Measurements from ENCODE around the gene KRTCAP2.
"Not testable (repeated sequence)": the region's sequence is repeated elsewhere in the genome, so short reads cannot be mapped to it uniquely, and the experiment has no call there.

KRTCAP2 gene

DNA sequence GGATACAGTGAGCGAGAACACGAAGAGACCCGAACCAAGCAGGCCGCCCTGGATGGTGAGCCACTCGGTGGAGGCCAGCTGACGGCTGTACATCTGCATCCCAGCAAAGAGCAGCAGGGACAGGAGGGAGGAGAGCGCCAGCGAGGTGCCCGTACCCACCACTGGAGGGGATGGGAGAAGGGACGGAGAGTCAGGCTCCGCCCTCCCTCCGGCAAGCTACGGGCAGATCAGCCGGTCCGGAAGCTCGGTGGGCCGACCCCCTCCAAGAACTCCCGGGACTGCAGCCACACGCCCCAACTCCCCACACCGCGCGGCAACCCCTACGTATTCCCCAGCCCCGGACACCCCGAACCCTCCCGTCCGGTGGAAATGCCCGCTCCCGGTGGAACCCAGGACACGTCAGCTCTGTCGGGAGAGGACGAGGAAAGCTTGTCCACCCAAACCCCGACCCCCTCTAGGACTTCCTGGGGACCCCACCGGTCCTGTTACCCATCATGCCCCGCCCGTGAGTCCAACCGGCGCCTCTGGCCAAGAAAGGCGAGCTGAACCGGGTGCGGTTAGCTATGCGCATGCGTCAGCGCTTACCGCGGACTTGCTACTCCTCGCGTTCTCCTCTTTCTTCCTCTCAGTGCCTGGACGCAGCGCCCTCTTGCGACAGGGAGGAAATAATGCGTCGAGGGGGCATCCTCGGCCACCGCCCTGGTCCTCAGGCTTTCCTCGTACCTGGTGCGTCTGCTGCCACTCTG is at the start of gene KRTCAP2:
Gene KRTCAP2 (minus strand): TSS at position 573 of the 746 bp plus-strand sequence. CDS start 80 bp downstream, at position 493.
- peak; percentile 97 for DNase-seq (ENCODE audit: low spot score)

DNA sequence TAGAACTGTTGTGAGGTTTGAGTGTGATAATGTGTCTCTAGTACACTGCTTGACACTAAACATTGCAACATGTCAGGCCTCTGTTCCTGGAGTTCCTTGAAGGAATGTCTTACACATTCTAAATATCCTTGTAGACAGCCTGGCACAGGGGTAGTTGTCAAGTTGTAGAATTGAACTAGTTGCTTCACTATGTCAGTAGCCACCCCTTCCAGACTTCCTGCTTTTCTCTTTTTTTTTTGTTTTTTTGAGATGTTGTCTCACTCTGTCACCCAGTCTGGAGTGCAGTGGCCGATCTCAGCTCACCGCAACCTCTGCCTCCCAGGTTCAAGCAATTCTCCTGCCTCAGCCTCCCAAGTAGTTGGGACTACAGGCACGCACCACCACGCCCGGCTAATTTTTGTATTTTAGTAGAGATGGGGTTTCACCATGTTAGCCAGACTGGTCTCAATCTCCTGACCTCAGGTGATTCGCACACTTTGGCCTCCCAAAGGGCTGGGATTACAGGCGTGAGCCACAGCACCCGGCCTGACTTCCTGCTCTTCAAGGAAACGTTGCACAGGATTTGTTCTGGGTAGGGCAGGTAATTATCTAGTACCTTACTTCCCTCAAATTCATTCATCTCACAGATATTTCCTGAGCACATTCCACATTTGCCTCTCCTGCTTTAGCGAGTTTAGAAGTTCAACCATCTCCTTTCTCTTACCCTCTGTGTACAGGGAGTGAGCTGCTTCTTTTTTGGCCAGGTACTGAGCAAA is 47.3 kb upstream of the KRTCAP2 start:
- peak; percentile 56 for DNase-seq (ENCODE audit: low spot score)

DNA sequence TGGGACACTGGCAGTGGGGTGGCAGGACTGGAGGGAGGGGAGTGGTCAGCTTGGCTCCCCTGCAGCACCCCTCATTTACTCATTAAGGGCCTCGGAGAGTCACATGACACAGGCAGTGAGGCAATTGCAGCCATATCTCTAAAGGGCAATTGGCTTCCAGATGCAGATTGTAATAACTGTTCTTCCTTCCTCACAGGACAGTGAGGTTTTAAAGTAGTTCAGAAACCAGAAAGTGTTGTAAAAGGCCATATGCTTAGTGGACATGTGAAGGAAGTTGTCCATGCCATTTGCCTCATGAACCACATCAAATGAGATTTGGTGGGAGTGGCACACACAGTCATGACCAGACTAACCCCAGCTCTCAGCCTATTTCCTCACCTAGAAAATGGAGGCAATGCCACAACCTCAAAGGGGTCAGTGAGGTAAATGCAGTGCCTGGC is 46.5 kb upstream of the KRTCAP2 start:
- no peak for DNase-seq (ENCODE audit: low spot score)

DNA sequence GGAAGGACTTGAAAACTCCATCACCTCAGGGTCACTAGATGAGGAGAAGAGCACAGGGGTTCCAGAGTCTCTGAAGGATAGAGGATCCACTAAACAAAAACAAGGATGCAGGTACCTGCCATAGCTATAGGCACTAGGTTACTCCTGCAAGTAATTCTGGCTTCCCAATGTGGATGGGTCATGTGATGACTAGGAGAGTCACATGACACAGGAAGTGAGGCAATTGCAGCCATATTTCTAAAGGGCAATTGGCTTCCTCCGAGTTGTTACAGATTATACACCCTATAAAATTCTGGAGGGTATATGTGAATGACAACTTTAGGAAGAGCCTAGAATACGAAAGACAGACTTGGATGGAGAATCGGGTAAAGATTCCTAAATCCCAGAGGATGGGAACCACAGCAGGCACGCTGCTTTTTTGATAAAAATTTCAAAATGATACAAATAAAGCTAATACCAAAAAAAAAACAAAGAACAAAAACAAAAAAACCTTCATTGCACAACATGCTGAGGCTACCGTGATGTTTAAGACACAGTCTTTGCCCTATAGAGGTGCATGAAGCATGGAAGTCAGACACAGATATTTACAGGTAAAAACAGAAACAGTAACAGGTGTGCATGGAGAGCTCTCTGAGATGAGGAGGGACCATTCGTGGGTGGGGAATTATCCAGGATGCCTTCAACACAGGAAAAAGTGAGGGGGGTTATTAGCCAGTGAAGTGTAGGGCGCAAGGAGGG is 45.9 kb upstream of the KRTCAP2 start:
- peak; percentile 49 for DNase-seq (ENCODE audit: low spot score)

DNA sequence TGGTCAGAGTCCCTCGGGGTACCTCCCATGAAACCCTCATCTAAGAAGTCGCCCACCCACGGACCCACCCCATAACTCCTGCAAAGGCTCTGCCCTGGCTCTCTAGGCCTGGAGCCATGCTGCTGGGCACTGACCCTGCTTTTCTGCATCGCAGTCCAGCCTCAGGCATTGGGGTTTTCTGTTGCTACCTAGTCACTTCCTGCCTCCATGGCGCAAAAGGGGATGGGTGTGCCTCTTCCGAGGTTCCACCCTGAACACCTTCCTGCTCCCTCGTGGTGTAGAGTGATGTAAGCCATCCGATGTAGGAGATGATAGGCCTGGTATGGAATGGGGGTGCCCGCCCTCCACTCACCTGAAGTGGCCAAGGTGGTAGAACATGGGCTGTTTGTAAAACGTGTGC is 41.6 kb upstream of the KRTCAP2 start:
- DNase-seq (ENCODE audit: low spot score) = not testable (repeated sequence)

DNA sequence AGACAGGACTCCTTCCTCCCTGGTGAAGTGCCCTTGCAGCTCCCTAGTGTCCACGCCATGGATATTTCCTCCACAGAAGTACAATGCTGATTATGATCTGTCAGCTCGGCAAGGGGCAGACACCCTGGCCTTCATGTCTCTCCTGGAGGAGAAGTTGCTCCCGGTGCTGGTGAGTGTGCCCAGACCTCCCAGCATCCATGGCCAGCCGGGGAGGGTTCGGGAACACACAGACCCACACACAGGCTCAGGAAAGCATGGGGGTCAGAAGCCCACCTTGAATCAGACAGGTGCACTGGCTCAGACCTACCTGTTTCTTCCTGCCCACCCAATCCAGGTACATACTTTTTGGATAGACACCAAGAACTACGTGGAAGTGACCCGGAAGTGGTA is 38.9 kb upstream of the KRTCAP2 start:
- DNase-seq (ENCODE audit: low spot score) = not testable (repeated sequence)

DNA sequence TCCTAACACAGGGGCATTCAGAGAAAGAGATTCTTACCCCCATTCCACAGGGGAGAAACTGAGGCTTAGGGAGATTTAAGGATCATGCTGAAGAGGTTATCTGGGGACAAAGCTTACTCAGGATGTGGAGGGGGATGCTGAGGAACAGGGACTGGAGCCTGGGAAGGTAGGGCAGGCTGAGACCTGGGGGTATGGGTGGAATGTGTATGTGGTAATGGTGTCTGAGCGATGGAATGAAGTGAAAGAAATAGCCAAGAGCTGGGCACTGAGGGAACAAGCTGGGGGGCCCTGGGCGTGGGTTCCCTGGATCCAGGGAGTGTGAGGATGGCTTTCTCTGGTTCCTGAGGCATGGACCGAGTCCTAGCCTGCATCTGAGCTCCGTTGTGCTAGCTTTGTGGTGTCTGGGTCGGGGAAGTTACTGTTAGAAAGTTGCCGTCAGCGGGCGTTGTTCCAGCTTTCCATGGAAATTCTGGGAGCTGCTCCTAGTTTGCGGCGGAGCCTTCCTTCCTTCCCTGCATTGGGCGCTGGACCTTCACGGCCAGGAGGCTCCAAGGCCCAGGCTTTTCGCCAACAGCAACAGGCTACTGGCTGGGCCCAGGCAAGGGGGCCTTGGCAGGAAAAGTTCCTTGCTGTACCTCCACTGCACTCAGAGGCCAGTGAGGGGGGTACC is 38.4 kb upstream of the KRTCAP2 start:
- not testable (repeated sequence) for DNase-seq (ENCODE audit: low spot score)

DNA sequence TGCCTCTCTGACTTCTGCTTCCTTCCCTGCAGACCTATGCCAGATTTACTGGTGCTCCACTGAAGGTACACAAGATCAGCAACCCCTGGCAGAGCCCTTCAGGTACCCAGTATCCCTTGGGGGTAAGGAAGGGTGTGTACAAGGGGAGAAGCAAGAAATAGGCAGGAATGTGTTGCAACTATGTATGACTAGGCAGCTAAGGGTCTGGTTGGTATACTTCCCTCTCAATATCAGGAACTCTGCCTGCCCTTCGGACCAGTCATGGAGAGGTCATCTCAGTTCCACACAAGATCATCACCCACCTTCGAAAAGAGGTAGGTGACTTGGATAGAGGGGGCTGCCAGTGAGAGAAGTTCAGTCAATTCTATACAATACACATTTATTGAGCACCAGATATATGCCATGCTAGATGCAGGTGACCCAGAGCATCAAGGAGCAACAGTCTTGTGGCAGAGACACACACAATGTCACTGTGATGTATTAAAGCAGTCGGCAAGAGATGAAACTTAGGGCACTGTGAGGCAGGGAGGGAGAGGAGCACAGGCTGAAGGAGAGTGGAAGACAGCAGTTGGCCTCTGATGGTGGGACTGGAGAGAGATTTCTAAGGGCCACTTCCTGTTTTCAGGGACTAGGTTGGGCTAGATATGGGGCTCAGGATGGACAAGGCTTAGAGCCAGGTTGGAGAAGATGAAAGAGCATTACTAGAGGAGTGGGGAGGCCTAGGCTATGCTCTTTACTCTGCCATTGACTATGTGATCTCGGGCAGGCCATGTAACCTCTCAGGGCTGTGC is 37.4 kb upstream of the KRTCAP2 start:
- no peak for DNase-seq (ENCODE audit: low spot score)

DNA sequence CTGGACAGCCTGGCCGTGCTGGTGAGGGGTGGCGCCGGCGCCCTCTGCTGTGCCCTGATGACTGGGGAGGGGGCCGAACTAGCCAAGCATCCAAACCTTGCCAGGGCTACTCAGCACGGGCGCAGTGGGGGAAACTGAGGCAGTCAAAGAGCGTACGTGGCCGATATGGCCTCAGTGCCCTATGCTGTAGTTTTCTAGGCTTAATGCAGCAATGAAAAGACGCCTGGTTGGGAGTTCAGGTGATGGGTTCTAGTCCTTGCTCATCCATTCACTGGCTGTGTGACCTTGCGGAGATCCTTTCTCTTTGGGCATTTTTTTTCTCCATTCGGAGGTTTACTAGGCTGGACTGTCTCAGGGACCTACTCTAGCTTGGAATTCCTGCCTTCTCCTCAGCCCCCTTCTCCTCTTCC is 36.2 kb upstream of the KRTCAP2 start:
- no peak for DNase-seq (ENCODE audit: low spot score)

DNA sequence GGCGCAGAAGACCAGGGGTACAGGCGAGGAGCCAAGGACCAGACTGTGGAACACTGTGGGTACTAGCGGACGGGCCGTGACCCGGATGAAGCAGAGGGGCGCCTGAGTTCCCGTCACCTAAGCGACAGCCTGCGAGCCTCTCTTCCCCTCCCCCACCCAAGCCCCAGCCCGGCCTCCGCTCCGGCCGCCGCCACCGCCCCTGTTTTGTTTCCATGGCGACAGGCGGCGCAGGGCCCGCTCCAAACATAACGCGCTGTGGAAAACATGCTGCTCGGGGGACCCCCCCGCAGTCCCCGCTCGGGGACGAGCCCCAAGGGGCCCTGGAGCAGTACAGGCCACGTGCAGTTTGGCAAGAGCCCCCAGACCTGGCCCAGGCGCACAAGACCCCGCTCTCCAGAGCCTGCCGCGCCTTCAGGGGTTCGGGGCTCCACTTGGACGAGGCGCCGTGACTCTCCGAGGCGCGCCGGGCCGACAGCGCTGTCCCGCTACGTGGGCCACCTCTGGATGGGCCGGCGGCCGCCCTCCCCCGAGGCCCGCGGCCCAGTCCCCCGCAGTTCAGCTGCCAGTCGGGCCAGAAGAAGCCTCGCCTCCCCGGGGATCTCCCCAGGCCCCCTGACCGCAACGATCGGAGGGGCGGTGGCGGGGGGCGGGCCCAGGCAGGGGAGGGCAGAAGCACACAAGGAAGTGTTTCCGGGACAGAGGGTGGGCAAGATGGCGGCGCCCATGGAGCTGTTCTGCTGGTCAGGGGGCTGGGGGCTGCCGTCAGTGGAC is 35.6 kb upstream of the KRTCAP2 start, which contains the start of gene MTX1:
Gene MTX1 (plus strand): TSS at position 155 of the 771 bp plus-strand sequence. CDS start 110 bp downstream, at position 265.
- DNase-seq (ENCODE audit: low spot score) = peak; percentile 88

DNA sequence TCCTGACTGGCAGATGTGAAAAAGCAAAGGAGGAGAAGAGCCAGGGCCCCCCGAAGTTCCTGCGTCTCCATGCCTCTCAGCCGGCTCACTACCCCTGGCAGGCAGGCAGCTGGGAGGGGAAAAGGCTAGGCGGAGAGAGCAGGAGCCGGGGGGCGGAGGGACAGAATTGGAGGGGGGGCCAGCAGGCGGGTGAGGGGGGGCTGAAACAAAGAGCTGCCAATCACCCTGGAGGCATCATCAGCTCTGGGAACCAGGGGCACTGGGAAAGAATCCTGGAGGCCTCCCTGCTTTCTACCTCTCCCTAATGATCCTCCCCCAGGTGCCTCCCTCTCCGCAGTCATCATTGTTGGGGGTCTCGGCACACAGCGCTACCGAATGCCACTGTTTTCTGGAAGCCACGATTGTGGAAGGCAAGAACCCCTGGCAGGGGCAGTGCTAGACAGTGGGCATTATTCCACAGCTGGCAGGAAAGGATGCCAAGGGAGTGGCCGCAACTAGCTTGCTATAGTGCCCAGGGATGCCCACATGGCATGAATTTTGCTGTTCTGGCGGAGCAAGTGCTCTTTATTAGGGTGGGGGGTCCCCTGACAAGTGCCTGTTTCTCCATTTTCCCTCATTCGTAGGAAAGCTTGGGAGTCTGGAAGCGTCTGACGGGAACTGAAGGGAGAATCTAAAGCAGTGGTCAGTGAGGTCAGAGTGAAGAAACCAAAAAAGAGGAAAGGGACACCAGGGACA is 34.9 kb upstream of the KRTCAP2 start, which contains the start of gene THBS3:
Gene THBS3 (minus strand): TSS at position 92 of the 735 bp plus-strand sequence. CDS start 21 bp downstream, at position 71.
- DNase-seq (ENCODE audit: low spot score) = peak; percentile 45

DNA sequence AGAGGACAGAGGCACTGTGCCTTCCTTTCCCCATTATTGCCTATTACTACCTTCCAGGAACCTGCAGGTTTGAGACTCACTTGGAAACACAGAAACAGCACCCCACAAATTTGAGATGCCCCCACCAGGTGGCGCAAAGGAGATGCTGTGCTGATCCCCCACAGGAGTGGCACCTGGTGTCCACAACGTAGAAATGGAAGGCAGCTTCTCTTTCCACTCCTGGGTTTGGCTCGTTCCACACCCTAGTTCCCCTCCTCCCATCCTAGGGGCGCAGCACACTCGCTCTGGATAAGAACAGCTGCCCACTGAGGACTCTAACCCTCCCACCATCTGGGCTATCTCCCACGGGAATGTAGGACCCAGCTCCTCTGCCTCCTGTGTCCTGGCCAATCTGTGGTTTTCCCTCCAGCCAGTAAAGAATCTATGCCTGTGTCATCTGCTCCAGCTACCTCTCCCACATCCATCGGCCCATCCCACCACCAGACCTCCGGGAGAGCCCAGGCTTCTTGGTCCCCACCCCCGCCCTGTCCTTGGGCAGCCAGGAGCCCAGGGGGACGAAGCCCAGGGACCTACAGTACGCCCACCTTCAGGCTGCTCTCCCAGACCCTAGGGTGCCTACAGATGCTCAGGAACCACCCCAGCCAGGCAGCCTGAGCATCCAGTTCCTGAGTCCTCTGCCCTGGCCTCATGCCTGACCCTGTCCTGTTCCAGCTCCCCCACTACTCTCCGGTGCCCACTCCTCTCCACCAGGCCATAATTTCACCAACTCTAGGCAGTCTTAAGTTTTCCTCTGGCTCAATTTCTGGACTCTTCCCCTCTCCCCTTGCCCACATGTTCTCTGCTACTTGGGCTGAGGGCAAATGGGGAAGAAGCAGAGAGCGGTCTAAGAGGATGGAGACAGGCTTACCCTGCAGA is 34.0 kb upstream of the KRTCAP2 start:
- DNase-seq (ENCODE audit: low spot score) = peak; percentile 85

DNA sequence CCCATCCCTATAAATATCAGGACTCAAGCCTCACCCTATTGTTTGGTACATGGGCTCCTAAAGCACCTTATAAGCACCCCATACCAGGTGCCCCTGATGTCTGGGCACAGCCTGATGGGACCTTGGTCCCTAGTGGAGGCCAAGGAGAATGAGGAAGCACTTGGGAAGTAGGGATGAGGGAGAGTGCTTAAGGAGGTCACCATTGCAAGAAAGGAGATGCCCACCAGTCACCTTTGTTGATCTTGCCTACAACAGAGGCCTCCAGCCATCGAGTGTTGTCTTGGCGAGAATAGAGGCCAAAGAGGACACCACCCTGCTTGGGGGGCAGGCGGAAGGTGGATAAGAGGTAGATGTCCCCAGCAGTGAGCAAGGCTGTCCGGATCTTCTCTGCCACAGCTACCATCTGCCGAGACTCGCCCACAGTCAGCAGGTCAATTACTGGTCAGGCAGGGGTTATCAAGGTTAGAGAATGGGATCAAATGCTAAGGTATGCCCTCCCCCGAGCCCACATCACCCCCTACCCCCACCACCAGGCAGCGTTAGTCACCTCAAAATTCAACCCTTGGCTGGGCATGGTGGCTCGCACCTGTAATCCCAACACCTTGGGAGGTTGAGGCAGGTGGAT is 33.0 kb upstream of the KRTCAP2 start:
- no peak for DNase-seq (ENCODE audit: low spot score)

DNA sequence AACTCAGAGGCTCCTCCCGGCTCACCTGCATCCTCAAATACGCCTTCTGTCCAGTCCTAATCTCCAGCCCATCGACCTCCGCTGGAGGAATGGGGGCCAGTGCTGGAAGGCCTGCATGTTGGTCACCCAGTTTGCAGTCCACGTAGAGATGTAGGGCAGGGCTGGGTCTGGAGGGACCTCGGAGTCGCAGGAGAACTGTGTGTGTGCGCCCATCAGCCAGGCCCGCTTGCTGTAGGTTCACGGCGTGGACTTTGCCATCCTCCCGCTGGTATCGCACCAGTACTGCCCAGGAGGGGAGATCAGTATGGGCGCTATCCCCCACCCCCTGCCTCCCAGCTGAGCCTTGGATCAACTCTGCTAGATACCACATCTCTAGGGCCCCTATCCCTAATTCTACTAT is 31.9 kb upstream of the KRTCAP2 start:
- DNase-seq (ENCODE audit: low spot score) = no peak

DNA sequence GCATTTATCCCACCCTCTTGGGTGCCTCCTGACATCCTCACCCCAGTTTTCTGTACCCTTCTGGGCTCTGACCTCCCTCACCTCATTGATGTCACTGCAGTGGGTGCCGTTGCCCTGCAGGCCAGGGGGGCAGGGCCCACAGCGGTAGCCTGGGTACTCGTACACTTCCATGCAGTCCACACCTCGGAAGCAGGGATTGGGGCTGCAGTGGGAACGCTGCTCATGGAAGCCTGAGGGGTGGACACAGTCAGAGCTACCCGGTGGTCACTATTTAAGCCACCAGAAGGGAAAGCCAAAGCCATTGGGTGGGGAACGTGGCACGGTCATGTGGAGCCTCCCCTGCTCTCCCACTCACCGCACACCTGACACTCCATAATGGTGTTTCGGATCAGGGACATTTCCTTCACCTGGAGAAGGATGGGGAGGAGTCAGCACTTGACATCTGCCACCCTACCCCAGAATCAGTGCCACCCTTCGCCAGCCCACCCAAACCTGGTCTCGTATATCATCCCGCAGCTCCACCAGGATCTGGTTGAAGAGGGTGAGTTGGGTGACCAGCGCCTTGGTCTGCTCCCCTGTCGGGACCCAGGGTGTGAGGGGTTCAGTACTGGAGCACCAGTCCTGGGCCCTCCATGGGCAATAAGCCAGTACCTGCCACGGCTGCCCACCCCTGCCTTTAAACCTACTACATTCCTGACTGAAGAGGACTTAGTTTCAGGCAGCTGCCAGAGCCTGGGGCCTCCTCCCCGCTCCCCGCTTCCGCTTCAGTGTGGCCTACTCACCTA is 29.8 kb upstream of the KRTCAP2 start:
- DNase-seq (ENCODE audit: low spot score) = no peak

DNA sequence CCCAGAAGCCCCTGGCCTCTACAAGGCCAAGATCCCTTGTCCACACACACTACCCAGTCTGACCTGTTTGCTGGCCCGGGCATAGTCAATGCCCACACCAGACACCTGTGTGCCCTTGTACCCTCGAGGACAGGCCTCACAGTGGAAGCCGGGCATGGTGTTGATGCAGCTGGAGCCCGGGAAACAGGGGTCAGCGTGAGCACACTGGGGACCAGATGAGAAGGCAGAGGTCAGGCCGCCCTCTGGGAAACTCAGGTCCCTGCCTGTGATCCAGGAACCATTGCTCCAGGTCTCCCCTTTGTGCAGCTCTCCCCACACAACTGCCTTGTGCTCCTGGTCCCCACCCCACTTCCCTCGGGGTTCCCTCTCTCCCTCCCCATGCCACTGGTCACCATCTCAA is 29.1 kb upstream of the KRTCAP2 start:
- DNase-seq (ENCODE audit: low spot score) = no peak

DNA sequence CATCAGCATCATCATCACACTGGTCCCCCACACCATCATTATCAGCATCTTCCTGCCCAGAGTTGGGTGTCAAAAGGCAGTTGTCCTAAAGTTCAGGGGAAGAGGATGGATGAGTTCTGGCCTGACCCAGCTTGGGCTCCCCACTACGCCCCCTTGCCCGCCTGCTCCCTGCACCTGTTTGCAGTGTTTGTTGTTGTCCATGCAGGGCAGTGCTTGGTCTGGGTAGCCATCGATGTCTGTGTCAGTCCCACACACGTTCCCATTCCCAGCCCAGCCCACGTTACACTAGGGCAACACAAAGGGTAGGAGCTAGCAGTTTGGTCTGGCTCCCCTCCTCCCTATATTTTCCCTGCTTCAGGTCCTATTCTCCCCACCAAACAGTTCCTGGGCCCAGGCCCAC is 27.8 kb upstream of the KRTCAP2 start:
- DNase-seq (ENCODE audit: low spot score) = no peak
